ENCODE results near the gene HSP90AB1.

Gene HSP90AB1

DNA sequence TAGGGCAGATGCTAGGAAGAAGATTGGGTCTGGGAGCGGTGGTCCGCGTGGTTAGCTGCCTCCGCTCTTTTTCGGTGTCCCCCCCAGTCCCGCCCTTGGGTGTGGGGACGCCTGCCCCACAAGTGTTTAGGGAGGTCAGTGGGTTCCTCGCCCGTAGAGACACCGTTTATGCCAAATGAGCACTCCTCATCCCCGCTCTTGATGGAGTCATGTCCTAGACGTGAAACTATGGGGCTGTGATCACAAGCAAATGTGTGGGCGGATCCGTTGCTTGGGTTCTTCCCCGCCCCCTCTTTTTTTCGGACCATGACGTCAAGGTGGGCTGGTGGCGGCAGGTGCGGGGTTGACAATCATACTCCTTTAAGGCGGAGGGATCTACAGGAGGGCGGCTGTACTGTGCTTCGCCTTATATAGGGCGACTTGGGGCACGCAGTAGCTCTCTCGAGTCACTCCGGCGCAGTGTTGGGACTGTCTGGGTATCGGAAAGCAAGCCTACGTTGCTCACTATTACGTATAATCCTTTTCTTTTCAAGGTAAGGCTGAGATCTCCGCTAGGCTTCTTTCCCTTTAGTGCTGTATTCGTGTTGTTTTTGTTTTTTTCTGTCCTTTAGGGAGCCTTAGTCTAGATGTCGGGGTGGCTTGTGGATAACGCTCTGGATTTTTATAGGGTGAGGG lies at the start of gene HSP90AB1:
HSP90AB1 (plus strand) TSS at position 439 of the 675 bp plus-strand sequence. CDS start 1,529 bp downstream, outside the sequence.
- peak; percentile 99 for DNase-seq

DNA sequence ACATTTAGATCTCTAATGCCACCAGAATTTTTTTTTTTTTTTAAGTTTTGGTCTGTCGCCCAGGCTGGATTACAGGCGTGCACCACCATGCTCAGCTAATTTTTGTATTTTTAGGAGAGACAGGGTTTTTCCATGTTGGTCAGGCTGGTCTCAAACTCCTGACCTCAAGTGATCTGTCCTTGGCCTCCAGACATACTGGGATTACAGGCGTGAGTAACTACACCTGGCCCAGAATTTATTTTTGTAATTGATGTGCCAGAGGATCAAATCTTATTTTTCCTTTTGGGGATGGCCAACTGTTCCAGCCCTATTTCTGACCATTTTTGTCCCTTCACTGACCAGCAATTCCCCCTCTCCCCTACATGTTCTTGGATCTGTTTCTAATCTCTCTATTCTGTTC lies 48.2 kb upstream of the HSP90AB1 start:
- no peak for DNase-seq

DNA sequence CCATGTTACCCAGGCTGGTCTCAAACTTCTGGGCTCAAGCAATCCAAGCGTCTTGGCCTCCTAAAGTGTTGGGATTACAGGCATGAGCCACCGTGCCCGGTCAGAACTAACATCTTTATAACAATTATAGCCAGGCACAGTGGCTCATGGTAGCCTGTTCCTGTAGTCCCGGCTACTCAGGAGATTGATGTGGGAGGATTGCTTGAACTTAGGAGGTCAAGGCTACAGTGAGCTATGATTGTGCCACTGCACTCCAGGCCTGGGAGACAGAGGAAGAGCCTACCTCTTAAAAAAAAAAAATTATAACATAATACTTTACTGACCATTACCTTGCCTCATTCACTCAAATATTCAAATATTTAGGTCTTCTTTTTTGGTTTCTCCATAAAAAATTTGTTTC lies 47.0 kb upstream of the HSP90AB1 start:
- DNase-seq = no peak

DNA sequence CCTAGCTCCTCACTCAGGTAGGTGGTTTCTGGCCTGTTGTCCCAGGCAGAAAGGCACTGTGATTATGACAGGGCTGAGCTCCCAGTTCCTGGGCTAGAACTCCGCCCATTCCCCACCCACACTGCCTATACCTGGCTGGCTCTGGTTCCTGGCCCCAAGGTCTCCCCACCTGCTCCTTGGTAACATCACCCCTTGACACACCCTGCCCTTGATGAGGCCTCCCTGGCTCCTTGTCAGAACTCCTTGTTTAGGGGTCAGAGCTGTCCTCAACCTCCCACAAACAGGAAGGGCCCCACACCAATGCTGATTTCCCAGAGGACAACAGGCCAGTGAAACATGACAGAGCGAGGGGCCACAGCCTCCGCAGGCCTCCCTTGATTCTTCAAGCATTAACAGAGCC lies 45.7 kb upstream of the HSP90AB1 start:
- no peak for DNase-seq

DNA sequence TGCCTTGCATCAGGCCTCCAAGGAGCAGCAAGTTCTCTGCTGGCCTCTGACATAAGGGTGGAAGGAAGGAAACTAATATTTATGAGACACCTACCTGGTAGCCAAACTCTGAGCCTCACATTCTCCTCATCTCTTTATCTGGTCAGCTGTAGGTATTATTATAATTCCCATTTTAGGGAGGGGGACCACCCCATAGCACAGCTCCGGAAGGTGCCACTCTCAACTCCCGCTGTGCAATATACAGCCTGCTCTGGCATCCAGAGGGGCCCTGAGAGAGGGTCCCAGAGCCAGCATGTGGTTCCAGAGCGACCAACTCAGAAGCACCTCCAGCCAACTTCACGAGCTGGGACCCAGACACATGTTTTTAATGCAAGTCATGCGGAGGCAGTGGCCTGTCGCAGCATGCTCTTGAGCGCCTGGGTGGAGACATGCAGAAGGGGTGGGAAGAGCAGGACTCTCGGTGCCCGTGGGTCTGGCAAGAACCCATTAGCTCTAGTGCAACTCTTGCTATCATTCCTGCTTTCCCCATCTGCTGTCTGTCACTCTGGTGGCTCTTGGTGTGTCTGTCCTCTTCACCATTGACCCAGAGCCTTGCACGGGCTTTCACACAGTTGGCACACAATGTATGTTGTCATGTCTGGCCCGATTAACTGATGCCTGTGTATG lies 45.1 kb upstream of the HSP90AB1 start:
- DNase-seq = no peak

DNA sequence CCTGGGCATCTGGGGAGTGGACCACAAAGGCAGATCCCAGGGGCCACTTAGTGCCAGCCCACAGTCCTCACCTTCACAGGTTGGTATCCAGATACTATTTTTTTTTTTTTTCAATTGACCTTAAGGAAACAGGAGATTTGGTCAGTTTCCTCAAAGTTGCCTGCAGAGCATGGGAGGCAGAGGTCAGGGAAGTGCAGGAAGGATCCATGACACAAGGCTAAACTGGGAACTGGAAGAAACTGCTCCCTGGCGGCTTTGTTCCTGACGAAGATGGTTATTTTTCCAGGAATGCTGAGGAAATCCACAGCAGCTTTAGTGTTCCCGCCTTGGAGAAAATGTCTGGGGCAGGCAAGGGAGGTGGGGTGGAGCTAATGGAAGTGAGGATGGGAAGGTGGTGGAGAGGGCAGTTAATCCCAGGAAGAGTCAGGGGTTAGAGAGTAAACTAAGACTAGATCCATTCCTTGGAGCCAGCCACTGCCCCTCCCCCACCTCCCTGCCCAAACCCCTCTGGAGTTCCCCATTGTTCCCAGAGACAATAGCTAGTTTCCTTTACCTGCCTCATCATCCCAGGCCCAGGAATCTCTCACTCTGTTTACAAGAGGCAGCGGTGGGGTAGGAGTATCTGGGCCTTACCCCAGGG lies 44.4 kb upstream of the HSP90AB1 start:
- no peak for DNase-seq

DNA sequence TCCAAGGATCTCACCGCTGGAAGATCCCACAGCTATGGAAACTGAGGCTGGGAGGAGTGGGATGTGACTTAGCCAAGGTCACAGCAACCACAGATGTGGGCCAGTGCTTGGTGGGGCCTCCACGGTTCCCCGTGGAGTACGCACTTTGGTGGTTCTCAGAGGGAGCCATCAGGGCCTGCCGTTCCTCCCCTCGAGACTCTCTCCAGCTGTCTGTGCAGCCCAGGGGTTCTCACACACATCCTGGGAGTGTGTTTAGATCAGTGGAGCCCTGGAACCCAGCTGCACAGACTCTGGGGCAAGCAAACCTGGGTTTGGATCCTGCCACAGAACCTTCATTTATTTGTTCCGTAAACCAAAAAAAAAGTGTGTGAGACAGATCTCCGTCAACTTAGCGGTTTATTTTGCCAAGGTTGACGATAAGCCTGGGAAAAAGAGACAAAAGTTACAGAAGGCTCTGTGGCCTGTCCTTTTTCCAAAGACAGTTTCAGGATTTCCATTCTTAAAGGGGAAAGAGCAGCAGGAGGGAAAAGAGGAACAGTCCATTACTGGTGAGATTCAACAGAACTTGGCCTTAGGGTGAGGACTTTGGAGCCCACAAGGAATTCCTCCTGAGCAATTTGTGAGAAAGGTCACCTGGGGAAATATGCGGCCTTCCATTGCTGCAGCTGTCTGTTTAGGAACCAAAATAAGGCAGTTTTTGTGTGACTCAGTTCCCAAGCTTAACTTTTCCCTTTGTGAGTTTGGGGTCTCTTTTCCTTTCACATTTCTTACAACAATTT lies 43.7 kb upstream of the HSP90AB1 start:
- no peak for DNase-seq

DNA sequence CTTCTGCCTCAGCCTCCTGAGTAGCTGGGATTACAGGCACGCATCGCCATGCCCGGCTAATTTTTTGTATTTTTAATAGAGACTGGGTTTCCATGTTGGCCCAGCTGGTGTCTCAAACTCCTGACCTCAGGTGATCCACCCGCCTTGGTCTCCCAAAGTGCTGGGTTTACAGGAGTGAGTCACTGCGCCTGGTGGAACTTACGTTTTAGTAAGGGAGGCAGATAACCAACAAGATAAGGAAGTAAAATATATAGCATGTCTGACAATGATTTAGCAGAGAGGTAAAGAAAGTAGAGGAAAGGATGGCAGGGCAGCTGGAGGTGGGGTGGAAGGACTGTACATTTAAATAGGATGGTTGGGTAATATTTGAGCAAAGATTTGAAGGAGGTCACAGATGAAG lies 42.9 kb upstream of the HSP90AB1 start:
- DNase-seq = no peak

DNA sequence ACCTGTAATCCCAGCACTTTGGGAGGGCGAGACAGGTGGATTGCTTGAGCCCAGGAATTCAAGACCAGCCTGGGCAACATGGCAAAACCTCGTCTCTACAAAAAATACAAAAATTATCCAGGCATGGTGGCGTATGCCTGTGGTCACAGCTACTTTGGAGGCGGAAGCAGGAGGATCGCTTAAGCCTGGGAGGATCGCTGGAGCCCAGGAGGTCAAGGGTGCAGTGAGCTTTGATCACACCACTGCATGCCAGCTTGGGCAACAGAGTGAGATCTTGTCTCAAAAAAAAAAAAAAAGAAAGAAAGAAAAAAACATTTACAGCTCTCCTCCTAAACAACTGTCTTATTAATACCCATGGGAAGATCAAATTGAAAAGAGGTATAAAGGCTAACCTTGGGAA lies 38.9 kb upstream of the HSP90AB1 start:
- DNase-seq = no peak

DNA sequence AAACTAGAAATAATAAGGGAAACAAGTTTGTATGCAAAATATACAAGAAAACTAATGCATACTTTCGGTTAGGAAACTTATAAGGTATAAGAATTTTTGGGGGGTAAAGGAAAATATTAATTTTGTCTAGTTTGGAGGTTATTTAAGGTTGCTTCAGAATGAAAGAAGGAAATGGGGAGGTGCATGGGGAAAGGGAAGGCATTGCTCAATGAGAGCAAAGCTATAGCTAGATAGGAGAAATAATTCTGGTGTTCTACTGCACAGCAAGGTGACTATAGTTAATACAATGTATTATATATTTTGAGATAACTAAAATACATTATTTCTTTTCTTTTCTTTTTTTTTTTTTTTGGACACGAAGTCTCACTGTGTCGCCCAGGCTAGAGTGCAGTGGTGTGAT lies 35.6 kb upstream of the HSP90AB1 start:
- DNase-seq = no peak

DNA sequence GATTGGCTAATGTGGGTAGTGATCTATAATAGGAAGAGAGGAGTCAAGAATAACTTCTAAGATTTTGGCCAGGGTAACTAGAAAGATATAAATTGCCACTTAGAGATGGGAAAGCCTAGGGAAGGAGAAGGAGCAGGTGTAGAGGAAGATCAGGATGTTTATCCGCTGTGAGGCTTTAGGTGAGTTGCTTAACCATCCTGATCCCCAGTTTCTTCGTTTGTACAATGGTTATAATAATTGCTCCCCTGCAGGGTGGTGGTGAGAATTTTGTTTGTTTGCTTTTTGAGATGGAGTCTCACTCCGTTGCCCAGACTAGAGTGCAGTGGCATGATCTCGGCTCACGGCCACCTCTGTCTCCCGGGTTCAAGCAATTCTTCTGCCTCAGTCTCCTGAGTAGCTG lies 32.6 kb upstream of the HSP90AB1 start:
- DNase-seq = no peak

DNA sequence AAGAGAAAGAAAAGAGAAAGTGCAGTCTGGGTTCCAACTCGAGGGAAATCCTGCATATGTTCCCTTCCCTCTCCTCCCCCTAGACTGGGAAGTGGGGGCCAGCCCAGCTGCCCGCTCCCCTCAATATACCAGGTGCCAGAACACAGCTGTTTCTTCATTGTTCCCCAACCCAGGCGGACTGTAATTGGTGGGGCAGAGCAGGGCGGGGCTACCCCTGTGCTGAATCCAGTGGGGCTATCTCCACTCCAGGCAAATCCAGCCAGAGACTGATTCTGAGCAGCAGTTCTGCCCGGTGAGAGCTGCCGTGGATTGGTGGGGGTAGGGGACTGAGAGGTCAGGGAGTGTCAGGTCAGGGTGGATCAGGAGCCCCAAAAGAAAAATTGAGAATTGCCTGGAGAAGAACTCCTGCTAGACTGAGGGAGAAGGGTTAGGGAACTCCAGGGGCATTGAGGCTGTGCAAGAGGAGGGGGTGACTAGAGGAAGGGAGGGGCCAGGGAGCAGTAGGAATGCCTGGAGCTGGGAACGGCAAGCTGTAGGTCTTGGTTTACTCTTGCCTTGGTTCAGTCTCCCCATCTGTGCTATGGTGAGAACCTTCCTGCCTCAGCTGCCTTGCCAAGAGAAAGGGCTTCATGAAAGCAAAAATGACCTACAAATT lies 30.1 kb upstream of the HSP90AB1 start, which contains the start of gene MYMX:
MYMX (plus strand) TSS at position 250 of the 655 bp plus-strand sequence. CDS start 546 bp downstream, outside the sequence.
- no peak for DNase-seq

DNA sequence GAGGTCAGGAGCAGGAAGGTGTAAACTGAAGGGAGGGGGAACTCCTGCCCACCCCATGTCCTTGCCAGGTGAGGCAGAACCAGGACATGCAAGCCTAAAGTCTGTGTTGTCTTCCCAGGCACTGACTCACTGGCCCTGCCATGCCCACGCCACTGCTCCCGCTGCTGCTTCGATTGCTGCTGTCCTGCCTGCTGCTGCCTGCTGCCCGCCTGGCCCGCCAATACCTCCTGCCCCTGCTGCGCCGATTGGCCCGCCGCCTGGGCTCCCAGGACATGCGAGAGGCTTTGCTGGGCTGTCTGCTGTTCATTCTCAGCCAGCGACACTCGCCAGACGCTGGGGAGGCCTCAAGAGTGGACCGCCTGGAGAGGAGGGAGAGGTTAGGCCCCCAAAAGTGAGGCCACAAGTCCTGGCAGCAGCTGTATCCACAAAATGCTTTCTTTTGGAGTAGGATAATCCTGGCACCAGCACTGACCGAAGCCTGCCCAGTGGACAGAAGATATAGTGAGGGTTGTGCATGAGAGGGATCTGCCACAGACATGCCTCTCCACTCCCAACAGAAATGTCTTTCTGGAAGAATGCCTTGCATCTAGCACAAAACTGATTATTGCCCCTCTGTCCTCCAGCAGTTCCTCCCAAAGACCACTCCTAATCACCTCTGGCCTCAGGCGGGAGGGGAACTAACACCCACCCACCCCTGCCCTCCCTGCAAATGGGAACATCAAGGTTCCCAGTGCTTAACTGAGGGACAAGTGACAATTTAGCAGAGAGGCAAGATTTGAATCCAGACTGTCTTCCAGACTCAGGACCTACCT lies 29.4 kb upstream of the HSP90AB1 start:
- DNase-seq = no peak

DNA sequence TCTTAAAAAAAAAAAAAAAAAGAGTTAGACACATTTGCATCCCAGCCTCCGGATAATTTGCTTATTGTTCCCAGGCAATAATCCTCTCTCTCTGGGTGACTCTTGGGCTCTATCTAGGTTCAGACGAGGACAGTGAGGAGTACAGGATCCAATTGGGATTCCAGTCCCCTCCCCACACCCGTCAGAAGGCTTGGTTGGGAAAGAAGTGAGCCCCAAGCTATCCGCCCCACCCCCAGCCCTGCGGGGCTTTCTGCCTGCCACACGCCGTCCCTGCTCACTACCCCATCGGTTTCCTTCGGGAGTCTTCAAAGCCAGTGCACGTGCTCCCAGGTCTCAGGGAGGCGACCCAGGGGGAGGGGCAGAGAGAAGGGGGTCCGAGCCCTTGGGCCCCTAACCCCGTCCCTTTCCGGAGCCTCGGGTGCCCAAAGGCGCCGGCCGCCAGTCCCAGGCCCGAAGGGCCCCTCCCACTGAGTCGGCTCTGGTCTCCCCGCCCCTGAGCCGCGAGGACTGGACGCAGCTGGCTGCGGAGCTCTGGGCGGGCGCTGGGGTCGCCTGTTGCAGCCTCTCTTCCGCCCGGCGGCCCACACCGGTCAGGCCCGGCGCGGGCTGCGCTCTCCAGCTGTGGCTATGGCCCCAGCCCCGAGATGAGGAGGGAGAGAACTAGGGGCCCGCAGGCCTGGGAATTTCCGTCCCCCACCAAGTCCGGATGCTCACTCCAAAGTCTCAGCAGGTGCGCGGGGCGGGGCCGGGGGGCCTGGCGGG lies 27.7 kb upstream of the HSP90AB1 start:
- DNase-seq = no peak

DNA sequence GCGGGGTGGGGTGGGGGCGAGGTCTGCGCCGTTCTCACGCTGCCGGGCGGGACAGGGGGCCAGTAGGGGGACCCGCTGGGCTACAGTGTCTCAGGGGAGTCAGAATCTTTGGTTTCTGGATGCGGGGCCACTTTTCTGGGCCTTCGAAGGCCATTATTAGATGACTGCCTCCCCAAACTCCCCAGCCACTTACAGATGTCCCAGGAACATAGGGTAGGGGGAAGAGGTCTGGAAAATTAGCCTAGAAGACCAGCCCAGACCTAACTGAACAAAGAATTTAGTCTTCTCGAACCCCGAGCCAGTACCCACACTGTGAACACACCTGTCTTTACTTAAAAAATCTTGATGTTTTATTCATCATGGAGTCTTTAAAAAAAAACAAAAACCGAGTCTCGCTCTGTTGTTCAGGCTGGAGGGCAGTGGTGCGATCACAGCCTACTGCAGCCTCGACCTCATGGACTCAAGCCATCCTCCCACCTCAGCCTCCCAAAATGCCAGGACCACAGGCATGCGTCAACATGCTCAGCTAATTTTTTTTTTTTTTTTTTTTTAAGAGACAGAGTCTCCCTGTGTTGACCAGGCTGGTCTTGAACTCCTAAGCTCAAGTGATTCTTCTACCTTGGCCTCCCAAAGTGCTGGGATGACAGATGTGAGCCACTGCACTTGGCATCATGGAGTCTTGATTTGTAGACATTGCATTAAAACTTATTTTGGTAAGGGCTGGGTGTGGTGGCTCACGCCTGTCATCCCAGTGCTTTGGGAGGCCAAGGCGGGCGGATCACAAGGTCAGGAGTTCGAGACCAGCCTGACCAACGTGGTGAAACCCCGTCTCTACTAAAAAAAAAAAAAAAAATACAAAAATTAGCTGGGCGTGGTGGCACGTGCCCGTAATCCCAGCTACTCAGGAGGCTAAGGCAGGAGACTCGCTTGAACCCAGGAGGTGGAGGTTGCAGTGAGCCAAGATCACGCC lies 26.8 kb upstream of the HSP90AB1 start:
- DNase-seq = no peak

DNA sequence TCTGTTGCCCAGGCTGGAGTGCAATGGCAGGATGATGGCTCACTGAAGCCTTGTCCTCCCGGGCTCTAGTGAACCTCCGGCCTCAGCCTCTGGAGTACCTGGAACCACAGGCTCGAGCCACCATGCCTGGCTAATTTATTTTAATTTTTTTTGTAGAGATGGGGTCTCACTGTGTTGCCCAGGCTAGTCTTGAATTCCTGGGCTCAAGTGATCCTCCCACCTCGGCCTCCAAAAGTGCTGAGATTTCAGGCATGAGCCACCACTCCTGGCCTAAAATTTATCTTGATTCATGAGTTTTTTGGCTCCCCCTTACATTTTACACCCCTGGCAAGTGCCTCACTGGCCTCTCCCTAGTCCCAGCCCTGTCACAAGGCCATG lies 26.0 kb upstream of the HSP90AB1 start:
- no peak for DNase-seq

DNA sequence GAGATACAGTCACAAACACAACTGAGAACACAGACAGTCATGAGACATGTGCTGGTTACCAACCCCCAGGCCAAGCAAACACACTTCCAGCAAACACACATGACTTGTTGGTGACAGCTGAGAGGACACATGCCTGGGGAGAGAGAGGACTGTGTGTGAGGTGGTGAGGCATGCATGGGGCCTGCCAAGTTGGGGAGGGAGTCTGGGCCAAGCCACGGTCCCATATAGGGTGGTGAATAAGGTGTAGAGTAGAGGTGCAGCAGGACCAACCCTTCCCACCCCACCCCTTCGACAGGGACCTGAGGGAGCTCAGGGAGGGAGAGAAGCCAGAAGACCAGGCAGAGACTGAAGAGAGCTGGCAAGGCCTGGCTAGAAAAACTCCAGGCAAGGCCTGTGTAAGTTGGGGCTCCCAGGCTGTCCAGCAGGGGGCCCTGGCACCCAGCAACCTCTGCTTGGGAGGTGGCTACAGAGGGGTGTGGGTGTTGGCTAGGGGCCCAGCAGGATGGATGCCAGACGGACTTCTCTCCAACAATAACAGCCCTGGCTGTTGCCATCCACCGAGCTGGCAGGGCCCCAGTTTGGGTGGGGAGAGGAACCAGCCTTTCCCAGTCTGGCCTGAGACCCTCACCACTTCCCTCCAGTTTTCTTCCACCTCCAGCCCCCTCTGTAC lies 25.5 kb upstream of the HSP90AB1 start:
- DNase-seq = peak; percentile 70

DNA sequence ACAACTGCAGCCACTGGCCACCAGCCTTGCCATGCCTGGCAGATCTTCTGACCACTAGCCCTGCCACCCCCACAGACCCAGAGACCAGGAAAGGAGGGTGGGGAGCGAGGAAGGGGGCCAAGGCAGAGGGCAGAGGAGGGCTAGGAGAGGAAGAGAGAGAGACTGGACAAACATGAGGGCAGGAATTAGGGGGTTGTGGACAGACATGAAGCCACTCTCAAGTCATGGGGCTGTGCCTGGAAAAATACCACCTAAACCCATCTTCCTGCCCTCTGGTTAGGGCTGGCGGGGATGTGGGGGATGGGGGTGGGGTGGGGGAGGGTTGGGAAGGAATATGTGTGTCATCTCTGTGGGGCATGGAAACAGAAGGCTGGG lies 25.0 kb upstream of the HSP90AB1 start:
- no peak for DNase-seq

Measured in CD4-positive, alpha-beta T cell treated with Interleukin-4 for 4 hours (primary cell).